ENCODE measurements around the gene POPDC2. TPM values are rescaled to one million over a fixed set of nuclear protein-coding genes. Genes with fewer than 3 reads are reported as not detected.

POPDC2 gene
- polyA plus RNA-seq = 1 to 10 TPM; 1.4 to 1.8 TPM

DNA sequence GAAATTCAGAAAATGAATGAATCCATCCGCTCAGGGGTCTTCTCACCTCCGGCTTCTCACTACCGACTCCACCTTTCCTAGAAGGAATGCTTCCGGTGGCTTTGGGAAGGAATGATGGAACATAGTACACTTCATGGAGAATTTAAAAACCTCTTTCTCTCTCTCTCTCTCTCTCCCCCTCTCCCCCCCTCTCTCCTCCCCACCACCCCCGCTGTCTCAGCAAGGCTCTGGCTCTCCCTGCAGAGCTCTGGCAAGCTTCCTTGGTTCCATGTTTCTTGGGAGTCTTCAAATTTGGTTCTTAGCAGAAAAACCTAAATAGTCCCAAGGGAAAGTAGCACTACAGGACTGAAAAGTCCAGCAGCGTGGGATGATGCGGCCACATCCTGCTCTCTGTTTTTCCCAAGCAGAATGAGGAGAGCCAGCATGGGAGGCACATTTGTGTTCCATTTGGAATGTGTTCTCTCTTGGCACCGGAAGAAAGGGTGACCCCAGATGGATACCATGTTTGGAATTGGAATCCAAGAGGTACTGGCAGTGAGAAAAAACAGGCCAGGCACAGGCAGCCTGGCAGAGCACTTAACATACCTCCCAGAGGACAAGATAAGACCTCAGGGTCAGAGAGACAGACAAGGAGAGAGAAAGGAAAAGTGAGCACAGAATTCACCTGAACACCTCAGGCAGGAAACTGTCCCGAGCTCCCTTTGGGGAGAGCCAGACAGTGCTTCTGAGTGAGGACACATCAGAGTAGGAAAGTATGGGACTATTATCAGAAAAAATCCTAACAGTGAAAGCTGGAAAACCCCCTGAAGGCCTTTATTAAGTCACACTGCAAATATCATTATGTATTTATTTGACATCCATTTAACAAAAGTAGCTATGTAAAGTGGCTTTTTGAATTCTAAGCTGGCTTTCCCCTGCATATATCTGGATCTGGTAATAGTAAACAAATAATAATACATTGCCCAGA, at the start of gene POPDC2:
Gene POPDC2, minus strand, starts transcription at position 116 of the 967 bp plus-strand sequence. CDS start 166 bp downstream, outside the sequence.
- H3K9me3 ChIP-seq (ENCODE audit: control insufficient read depth in 2 of 2, insufficient read depth in 1 of 2, low read depth in 1 of 2, low read length in 1 of 2) = no peaks in the 10 kb centered on the region
- H3K27me3 ChIP-seq (ENCODE audit: control insufficient read depth in 1 of 2, insufficient read depth in 2 of 2, low read length in 2 of 2) = no peaks in the 10 kb centered on the region
- H3K4me1 ChIP-seq (ENCODE audit: control insufficient read depth in 2 of 2, insufficient read depth in 2 of 2, low read length in 1 of 2) = peaks cover 3% of the 10 kb centered on the region in 2 donors
- H3K27ac ChIP-seq (ENCODE audit: low read depth in 2 of 2, low read length in 1 of 2) = peak within 1 kb of the TSS in 1 of 2 donors; percentile 56
- H3K36me3 ChIP-seq (ENCODE audit: control insufficient read depth in 2 of 2, insufficient read depth in 2 of 2, low read length in 1 of 2) = no peaks in the 10 kb centered on the region
- no peak within 1 kb of the TSS for H3K4me3 ChIP-seq (ENCODE audit: low read depth in 1 of 2, low read length in 2 of 2)
- WGBS, 2 donors = 74 to 77% methylated on average over 9 of the region's 9 CpGs

DNA sequence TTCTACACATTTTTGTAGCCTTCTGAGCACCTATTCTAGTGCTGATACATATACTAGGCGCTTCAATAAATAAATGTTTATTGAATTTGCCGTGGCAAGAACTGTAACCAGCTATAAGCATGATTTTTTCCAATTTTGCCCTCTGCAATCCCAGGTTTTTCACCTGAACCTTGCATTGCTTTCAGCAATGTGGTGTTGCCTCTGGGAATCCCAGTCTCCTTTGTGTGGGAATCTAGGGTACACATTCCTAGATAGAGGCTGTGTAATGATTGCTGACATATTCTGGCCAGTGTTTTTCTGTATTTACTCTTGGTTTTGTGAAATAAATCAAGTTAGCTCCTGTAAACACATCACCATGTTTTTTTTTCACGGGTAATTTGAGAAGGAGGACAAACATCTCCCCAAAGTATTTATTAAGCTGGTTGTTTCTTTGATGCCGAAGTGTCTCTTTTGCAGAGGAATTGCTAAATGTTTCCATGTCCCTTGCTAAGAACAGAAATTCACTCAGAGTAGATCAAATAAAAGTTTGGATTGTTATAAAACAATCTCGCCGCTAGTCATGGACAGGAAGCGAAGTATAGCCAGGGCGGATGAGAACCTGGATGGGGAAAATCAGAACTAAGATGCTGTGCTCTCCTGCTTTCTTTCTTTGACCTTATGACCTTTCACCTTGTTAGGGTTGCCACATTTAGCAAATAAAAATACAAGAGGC, 43.6 kb upstream of the POPDC2 start:
- WGBS, 2 donors = 60 to 67% methylated on average over 8 of the region's 8 CpGs
- no peaks in the 10 kb centered on the region for H3K9me3 ChIP-seq (ENCODE audit: control insufficient read depth in 2 of 2, insufficient read depth in 1 of 2, low read depth in 1 of 2, low read length in 1 of 2)
- H3K36me3 ChIP-seq (ENCODE audit: control insufficient read depth in 2 of 2, insufficient read depth in 2 of 2, low read length in 1 of 2) = no peaks in the 10 kb centered on the region
- no peak overlapping the region for H3K4me3 ChIP-seq (ENCODE audit: low read depth in 1 of 2, low read length in 2 of 2)
- no peak overlapping the region for H3K27ac ChIP-seq (ENCODE audit: low read depth in 2 of 2, low read length in 1 of 2)
- no peaks in the 10 kb centered on the region for H3K27me3 ChIP-seq (ENCODE audit: control insufficient read depth in 1 of 2, insufficient read depth in 2 of 2, low read length in 2 of 2)
- peaks cover 2 to 3% of the 10 kb centered on the region in 2 donors for H3K4me1 ChIP-seq (ENCODE audit: control insufficient read depth in 2 of 2, insufficient read depth in 2 of 2, low read length in 1 of 2)

GRCh38 chr3:119702530-119703527, 42.4 kb upstream of the POPDC2 start, which contains the start of gene CFAP91:
Gene CFAP91, plus strand, starts transcription at chr3:119703022. Its CDS starts 77 bp downstream, at chr3:119703099.
- peak within 1 kb of the TSS; percentile 46 to 50 for H3K4me3 ChIP-seq (ENCODE audit: low read depth in 1 of 2, low read length in 2 of 2)
- H3K27me3 ChIP-seq (ENCODE audit: control insufficient read depth in 1 of 2, insufficient read depth in 2 of 2, low read length in 2 of 2) = no peaks in the 10 kb centered on the region
- H3K36me3 ChIP-seq (ENCODE audit: control insufficient read depth in 2 of 2, insufficient read depth in 2 of 2, low read length in 1 of 2) = no peaks in the 10 kb centered on the region
- no peaks in the 10 kb centered on the region for H3K9me3 ChIP-seq (ENCODE audit: control insufficient read depth in 2 of 2, insufficient read depth in 1 of 2, low read depth in 1 of 2, low read length in 1 of 2)
- peaks cover 2 to 3% of the 10 kb centered on the region in 2 donors for H3K4me1 ChIP-seq (ENCODE audit: control insufficient read depth in 2 of 2, insufficient read depth in 2 of 2, low read length in 1 of 2)
- WGBS, 2 donors = 5 to 7% methylated on average over 59 of the region's 59 CpGs
- H3K27ac ChIP-seq (ENCODE audit: low read depth in 2 of 2, low read length in 1 of 2) = no peak within 1 kb of the TSS

GRCh38 chr3:119700920-119701734, 40.7 kb upstream of the POPDC2 start:
- no peak overlapping the region for H3K27ac ChIP-seq (ENCODE audit: low read depth in 2 of 2, low read length in 1 of 2)
- no peaks in the 10 kb centered on the region for H3K9me3 ChIP-seq (ENCODE audit: control insufficient read depth in 2 of 2, insufficient read depth in 1 of 2, low read depth in 1 of 2, low read length in 1 of 2)
- no peak overlapping the region for H3K4me3 ChIP-seq (ENCODE audit: low read depth in 1 of 2, low read length in 2 of 2)
- 89 to 91% methylated on average over 22 of the region's 22 CpGs for WGBS, 2 donors
- peaks cover 2 to 3% of the 10 kb centered on the region in 2 donors for H3K4me1 ChIP-seq (ENCODE audit: control insufficient read depth in 2 of 2, insufficient read depth in 2 of 2, low read length in 1 of 2)
- H3K27me3 ChIP-seq (ENCODE audit: control insufficient read depth in 1 of 2, insufficient read depth in 2 of 2, low read length in 2 of 2) = no peaks in the 10 kb centered on the region
- no peaks in the 10 kb centered on the region for H3K36me3 ChIP-seq (ENCODE audit: control insufficient read depth in 2 of 2, insufficient read depth in 2 of 2, low read length in 1 of 2)

DNA sequence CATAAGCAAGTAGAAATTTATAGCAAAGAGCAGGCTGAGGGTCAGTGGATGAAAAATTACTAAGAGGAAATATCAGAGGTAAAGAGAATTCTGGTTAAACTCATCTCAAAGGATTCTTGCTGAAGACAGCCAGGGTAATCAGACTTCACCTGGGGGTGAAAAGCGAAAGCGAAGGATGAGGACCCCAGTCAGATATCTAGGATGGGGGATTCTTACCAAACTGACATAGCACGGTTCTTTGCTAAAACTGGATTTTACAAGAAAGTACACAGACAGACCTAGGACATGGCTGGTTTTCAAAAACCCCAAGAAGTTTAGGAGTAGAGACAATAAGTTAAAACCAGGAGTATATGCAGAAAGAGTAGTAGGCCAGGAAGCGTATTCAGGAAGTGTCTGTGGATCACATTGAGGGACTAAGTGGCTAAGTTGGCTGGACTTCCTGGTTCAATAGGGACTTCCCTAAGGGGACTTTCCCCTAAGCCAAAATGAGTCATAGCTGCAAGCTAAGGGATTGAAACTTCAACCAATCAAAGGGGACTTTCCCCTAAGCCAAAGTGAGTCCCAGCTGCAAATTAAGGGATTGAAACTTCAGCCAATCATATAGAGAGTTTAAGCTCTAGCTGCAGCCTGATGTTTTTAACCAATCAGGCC, 40.0 kb upstream of the POPDC2 start:
- no peak overlapping the region for H3K4me3 ChIP-seq (ENCODE audit: low read depth in 1 of 2, low read length in 2 of 2)
- WGBS, 2 donors = 76 to 78% methylated on average over 4 of the region's 4 CpGs
- no peaks in the 10 kb centered on the region for H3K9me3 ChIP-seq (ENCODE audit: control insufficient read depth in 2 of 2, insufficient read depth in 1 of 2, low read depth in 1 of 2, low read length in 1 of 2)
- peaks cover 2 to 3% of the 10 kb centered on the region in 2 donors for H3K4me1 ChIP-seq (ENCODE audit: control insufficient read depth in 2 of 2, insufficient read depth in 2 of 2, low read length in 1 of 2)
- no peaks in the 10 kb centered on the region for H3K27me3 ChIP-seq (ENCODE audit: control insufficient read depth in 1 of 2, insufficient read depth in 2 of 2, low read length in 2 of 2)
- no peak overlapping the region for H3K27ac ChIP-seq (ENCODE audit: low read depth in 2 of 2, low read length in 1 of 2)
- no peaks in the 10 kb centered on the region for H3K36me3 ChIP-seq (ENCODE audit: control insufficient read depth in 2 of 2, insufficient read depth in 2 of 2, low read length in 1 of 2)

GRCh38 chr3:119697394-119697793, 37.0 kb upstream of the POPDC2 start:
- Histone ChIP-seq H3K9me3 (ENCODE audit: control insufficient read depth in 2 of 2, insufficient read depth in 1 of 2, low read depth in 1 of 2, low read length in 1 of 2) (no peaks in the 10 kb centered on the region), H3K36me3 (ENCODE audit: control insufficient read depth in 2 of 2, insufficient read depth in 2 of 2, low read length in 1 of 2) (no peaks in the 10 kb centered on the region), H3K27me3 (ENCODE audit: control insufficient read depth in 1 of 2, insufficient read depth in 2 of 2, low read length in 2 of 2) (no peaks in the 10 kb centered on the region), H3K4me3 (ENCODE audit: low read depth in 1 of 2, low read length in 2 of 2) (no peak overlapping the region), H3K4me1 (ENCODE audit: control insufficient read depth in 2 of 2, insufficient read depth in 2 of 2, low read length in 1 of 2) (no peaks in the 10 kb centered on the region), H3K27ac (ENCODE audit: low read depth in 2 of 2, low read length in 1 of 2) (no peak overlapping the region)
- whole genome bisulfite sequencing, 2 donors = 79 to 84% methylated on average over 5 of the region's 5 CpGs

GRCh38 chr3:119695480-119695879, 35.1 kb upstream of the POPDC2 start:
- no peaks in the 10 kb centered on the region for H3K36me3 ChIP-seq (ENCODE audit: control insufficient read depth in 2 of 2, insufficient read depth in 2 of 2, low read length in 1 of 2)
- H3K9me3 ChIP-seq (ENCODE audit: control insufficient read depth in 2 of 2, insufficient read depth in 1 of 2, low read depth in 1 of 2, low read length in 1 of 2) = no peaks in the 10 kb centered on the region
- WGBS, 2 donors = 89 to 90% methylated on average over 2 of the region's 2 CpGs
- no peak overlapping the region for H3K27ac ChIP-seq (ENCODE audit: low read depth in 2 of 2, low read length in 1 of 2)
- H3K4me3 ChIP-seq (ENCODE audit: low read depth in 1 of 2, low read length in 2 of 2) = no peak overlapping the region
- H3K4me1 ChIP-seq (ENCODE audit: control insufficient read depth in 2 of 2, insufficient read depth in 2 of 2, low read length in 1 of 2) = no peaks in the 10 kb centered on the region
- H3K27me3 ChIP-seq (ENCODE audit: control insufficient read depth in 1 of 2, insufficient read depth in 2 of 2, low read length in 2 of 2) = no peaks in the 10 kb centered on the region

DNA sequence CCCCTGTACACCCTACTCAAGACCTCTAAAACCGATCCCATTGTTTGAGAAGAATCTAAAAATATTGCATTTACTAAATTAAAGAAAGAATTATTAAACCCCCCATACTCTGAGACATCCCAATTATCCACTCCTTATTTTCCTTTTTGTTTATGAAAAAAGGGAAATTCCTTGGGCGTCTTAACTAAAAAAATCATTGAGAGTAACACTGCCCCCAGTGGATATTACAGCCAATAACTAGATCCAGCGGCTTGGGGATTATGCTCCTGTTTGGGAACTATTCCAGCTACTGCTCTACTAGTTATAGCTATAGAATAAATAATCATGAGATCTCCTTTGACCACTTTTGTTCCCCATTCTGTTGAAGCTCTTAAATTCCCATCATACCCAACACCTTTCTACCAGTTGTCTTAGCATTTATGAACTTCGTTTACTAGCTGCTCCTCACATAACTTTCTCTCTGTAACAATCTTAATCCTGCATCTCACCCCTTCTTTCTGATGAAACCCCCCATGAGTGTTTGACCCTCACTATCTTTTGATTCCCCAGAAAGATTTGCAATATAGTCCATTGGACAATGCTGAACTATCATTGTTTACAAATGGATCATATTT, 29.8 kb upstream of the POPDC2 start:
- WGBS, 2 donors = 51 to 53% methylated on average over 4 of the region's 4 CpGs
- Histone ChIP-seq H3K27me3 (ENCODE audit: control insufficient read depth in 1 of 2, insufficient read depth in 2 of 2, low read length in 2 of 2) (no peaks in the 10 kb centered on the region), H3K4me1 (ENCODE audit: control insufficient read depth in 2 of 2, insufficient read depth in 2 of 2, low read length in 1 of 2) (no peaks in the 10 kb centered on the region), H3K27ac (ENCODE audit: low read depth in 2 of 2, low read length in 1 of 2) (no peak overlapping the region), H3K4me3 (ENCODE audit: low read depth in 1 of 2, low read length in 2 of 2) (no peak overlapping the region), H3K9me3 (ENCODE audit: control insufficient read depth in 2 of 2, insufficient read depth in 1 of 2, low read depth in 1 of 2, low read length in 1 of 2) (no peaks in the 10 kb centered on the region), H3K36me3 (ENCODE audit: control insufficient read depth in 2 of 2, insufficient read depth in 2 of 2, low read length in 1 of 2) (no peaks in the 10 kb centered on the region)

Data from esophagus (tissue), 2 donors.